ENCODE data around the gene POLD2.
"Not testable (repeated sequence)": the region's sequence is repeated elsewhere in the genome, so short reads cannot be mapped to it uniquely, and the experiment has no call there.

POLD2 gene

DNA sequence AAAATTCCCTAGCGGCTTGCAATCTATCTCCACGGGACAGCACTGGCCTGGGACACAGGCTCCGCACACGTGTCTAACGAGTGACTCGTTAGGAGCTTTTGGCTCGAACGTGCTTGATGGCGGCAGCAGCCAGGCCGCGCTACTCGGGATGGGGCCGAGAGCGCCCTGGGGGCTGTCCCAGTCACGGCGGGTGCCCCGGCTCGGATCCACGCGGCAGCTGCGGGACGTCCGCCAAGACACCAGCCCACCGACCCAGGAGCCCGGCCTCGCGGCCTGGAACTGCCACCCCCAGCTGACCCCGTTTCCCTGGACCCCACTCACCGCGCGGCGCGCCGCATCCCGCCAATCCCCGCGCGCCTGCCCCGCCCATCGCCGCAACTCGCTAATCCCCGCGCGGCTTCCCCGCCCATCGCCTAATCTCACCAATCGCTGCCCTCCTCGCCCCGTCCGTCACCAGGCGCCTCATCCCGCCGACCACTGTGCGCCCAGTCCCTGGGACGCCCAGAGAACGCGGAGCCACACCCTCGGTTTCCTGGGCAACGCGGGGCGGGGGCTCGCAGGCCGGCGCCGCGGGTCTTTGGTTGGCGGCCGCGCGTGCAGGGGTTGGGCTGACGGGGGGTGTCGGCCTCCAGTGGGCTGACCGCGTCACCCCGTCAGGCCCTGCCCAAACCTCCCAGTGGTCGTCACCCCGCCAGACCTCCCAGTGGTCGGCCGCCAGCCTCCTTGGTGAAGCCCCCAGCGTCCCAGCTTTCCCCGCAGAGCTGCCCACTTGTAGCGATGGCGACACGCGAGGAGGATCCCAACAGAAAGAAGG is at the start of gene POLD2:
Gene POLD2, minus strand, starts transcription at position 359 of the 814 bp plus-strand sequence. CDS start 1,495 bp downstream, outside the sequence.
- peak; percentile 95 for DNase-seq

- DNase-seq: no peak
These were observed 49.6 kb upstream of the POLD2 start for GRCh38 chr7:44172803-44173424.

DNA sequence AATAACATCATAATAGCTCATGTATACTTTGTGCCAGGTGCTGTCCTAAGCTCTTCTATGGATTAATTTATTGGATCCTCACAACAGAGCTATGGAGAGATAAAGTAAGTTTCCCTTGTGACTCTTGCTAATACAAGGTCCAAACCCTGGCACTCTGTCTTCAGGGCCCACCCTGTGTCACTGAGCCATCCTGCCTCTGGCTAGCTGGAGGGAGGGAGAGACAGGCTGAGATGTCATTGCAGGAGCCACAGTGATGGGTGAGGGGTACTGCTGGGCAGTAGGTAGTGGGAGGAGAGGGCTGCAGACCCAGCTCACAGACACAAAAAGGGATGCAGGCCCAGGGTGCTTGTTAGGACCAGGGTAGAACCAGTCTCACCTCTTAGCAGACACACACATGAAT is 49.0 kb upstream of the POLD2 start:
- no peak for DNase-seq

DNA sequence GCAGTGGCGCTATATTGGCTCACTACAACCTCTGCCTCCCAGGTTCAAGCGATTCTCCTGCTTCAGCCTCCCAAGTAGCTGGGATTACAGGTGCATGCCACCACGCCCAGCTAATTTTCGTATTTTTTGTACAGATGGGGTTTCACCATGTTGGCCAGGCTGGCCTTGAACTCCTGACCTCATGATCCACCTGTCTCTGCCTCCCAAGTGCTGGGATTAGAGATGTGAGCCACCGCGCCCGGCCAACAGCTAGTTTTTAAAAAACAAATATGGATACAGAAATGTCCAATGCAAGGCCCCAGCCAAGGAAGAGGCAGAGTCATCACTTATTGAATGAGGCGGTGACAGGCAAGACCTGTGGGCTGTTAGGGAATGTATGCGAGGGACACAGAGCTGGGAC is 48.6 kb upstream of the POLD2 start:
- not testable (repeated sequence) for DNase-seq

DNA sequence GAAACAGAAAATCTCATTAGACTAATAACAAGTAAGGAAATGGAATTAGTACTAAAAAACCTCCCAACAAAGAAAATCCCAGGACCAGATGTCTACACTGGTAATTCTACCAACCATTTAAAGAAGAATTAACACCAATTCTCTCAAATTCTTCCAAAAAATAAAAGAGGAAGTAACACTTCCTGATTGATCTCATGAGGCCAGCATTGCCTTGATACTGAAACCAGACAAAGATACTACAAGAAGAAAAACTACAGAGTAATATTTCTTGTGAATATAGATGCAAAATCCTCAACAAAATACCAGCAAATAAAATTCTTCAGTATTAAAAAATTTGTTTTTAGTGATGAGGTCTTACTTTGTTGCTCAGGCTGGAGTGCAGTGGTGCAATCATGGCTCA is 44.6 kb upstream of the POLD2 start:
- no peak for DNase-seq

GRCh38 chr7:44163591-44163990 is 40.2 kb upstream of the POLD2 start:
- DNase-seq: no peak

GRCh38 chr7:44162785-44163395 is 39.5 kb upstream of the POLD2 start:
- no peak for DNase-seq

DNA sequence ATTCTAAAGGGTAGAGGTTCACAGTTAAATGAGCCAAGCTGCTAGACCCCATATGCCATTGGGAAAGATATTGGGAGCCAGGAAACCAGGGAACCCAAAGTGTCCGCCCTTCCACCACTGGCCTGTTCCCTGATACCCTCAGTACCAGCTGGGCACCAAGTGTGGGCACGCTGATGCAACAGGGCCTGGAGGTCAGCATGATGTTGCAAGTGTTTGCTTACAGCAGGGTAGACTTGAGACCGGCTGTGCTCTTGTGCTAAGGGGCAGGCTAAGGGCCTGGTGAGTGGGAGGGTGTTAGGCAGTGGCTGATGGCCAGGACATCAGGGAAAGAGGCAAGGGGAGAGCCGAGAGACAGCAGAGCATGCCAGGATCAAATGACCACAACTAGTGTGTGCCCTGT is 38.8 kb upstream of the POLD2 start:
- no peak for DNase-seq

GRCh38 chr7:44161371-44161770 is 38.0 kb upstream of the POLD2 start:
- DNase-seq: no peak

DNA sequence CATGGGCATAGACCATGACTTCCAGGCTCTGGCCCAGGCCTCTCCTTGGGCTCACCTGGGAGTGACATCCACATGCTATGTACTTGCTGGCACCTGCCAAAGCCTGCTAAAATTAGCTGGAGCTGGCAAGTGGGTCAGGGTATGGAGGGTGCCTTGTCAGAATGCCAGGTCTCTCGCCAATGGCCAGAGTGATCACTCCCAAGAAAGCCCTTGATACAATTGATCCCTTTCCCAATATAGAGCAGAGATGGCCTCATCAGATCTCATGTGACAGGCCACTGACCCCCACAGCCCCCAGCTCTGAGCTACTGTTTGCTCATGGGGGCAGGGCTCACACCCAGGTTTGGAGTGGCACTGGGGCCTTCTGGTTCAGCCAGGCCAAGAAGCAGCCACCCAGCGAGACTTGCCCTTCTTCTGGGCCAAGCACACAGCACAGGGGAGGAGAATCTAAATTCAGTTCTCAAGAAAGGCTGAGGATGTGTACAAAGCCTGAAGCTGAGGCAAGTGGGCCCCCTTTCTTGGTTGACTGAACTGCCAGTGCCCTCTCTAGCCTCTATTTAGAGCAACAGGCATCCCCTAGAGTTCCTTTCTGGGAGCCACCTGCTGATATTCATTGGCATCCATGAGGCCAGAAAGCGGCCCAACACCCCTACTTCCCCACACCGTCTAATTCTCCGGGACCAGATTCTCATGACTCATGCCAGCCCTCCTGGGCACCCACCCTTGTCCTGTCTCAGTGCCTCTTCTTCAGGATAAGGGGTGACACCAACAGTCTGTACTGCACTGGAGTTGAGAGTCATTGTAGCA is 36.7 kb upstream of the POLD2 start:
- DNase-seq: no peak

DNA sequence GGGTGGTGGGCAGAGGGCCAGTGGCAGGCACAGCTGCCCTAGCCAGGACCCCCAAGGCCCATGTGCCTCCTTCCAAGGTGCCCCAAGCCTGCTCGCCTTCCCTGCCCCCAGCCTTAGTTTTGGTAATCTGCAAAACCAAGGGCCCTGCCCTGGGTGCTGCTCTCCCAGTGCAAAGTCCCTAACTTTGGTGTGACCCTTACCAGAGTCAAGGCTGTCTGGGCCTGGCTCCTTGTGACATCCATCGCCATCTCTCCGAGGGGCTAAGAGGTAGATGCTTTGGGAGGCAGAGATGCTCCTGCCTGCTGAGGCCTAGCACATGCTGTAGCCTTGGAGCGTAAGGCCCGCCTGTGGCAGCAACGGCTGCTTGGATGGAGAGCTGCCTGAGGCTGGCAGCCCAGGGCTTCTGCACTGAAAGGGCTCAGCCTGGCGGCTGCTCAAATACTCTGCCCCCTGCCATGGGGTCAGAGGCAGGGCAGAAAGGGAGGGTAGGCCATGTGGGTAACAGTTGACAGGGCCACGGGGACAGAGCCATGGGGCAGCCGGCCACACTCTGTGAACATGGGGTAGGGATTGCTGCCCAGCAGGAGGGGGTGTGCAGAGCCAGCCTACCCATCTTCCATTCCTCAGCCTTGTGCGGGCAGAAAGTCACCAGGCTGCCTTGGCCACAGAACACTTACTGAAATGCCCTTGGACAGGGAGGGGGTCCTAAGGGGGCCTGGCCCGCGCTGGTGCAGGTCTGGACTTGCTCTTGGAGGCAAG is 35.7 kb upstream of the POLD2 start:
- no peak for DNase-seq

- DNase-seq: no peak
These were observed 34.9 kb upstream of the POLD2 start for GRCh38 chr7:44158096-44158872.

GRCh38 chr7:44157116-44158080 is 34.0 kb upstream of the POLD2 start:
- no peak for DNase-seq

- DNase-seq: no peak
These were observed 33.2 kb upstream of the POLD2 start for GRCh38 chr7:44156453-44157010.

GRCh38 chr7:44155191-44156185 is 32.1 kb upstream of the POLD2 start:
- peak; percentile 32 for DNase-seq

- no peak for DNase-seq
These were observed 31.4 kb upstream of the POLD2 start for GRCh38 chr7:44154703-44155102.

GRCh38 chr7:44153948-44154335 is 30.6 kb upstream of the POLD2 start:
- no peak for DNase-seq
